ENCODE measurements around the gene SEC63. TPM values are rescaled to one million over a fixed set of nuclear protein-coding genes. Genes with fewer than 3 reads are reported as not detected.
"Not testable (repeated sequence)": the region's sequence is repeated elsewhere in the genome, so short reads cannot be mapped to it uniquely, and the experiment has no call there.

SEC63 gene
- total RNA-seq, 1 donor from 2014 or later: 25.3 TPM

DNA sequence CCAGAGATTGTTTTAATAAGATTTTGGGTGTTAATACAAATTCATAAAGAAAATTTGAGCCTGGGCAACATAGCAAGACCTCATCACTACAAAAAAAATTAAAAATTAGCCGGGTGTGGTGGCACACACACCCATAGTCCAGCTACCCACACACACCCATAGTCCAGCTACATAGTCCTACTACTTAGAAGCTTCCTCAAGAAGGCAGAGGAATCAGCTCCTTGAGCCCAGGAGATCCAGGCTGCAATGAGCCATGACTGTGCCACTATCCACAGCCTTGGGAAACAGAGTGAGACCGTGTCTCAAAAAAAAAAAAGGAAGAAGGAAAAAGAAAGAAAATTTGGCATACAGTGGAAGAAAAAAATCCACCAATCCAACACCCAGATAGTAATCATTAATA is 16.8 kb downstream of the SEC63 start:
- no peak for TF ChIP-seq POLR2A (IDR thresholded peaks at IDR 0.05)
- TF ChIP-seq POLR2AphosphoS5 (IDR thresholded peaks at IDR 0.05; ENCODE audit: insufficient read depth in 1 of 2, low read depth in 1 of 2): no peak
- TF ChIP-seq CTCF (IDR thresholded peaks at IDR 0.05): no peak
- no peak overlapping the region for H3K4me3 ChIP-seq
- no peaks in the 10 kb centered on the region for H3K9me3 ChIP-seq
- H3K27me3 ChIP-seq: no peaks in the 10 kb centered on the region
- H3K4me1 ChIP-seq: peaks cover 50% of the 10 kb centered on the region
- intact Hi-C loops (cut with DNase I): no loop called here
- DNase-seq (ENCODE audit: extremely low spot score in 2 of 2): no peak
- no peaks in the 10 kb centered on the region for H3K36me3 ChIP-seq
- H3K27ac ChIP-seq: no peak overlapping the region

DNA sequence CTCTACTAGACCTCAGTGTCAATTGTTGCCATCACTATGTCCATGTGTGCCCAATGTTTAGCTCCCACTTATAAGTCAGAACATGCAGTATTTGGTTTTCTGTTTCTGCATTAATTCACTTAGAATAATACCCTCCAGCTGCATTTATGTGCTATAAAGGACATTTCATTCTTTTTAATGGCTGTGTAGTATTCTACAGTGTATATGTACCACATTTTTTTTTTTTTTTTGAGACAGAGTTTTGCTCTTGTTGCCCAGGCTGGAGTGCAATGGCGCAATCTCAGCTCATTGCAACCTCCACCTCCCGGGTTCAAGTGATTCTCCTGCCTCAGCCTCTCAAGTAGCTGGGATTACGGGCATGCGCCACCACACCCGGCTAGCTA is 21.1 kb downstream of the SEC63 start:
- intact Hi-C loops (cut with DNase I); H3K27me3 ChIP-seq; H3K36me3 ChIP-seq; H3K4me3 ChIP-seq; DNase-seq (ENCODE audit: extremely low spot score in 2 of 2); H3K27ac ChIP-seq; H3K9me3 ChIP-seq: not testable (repeated sequence)
- peaks cover 25% of the 10 kb centered on the region for H3K4me1 ChIP-seq

DNA sequence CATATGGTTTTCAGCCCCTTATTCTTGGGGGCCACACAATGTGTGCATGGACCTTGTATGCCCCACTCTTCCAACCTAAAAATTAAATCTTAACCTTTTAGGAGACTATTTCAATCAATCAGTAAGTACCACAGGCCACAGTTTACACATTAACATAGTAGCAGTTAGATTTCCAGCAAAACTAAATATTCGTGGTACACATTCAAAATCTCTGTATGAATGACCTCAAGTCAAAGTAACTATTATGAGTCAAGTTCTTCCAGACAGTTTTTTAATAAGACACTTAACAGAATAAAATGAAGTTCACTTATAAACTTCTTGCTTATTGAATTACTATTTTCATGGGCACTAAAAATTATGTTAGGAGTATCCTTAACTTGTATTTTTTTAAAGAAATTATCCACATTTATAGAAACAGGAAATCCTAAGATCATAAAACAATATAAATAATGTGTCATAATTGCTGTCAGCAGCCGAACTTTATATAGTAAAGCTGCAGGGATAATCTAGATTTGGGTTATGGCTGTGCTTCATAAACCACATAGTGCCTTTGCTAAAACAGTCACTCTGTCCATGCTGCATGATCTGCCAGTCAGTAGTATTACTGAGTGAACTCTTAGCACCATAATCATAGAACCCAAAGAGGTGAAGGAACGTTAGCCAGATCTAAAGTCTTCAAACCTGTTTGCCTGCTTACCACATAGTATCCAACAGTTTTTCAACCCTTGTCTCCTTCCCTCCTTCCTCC is 21.7 kb downstream of the SEC63 start:
- no peak overlapping the region for H3K4me3 ChIP-seq
- H3K36me3 ChIP-seq: no peaks in the 10 kb centered on the region
- H3K27me3 ChIP-seq: no peaks in the 10 kb centered on the region
- H3K27ac ChIP-seq: no peak overlapping the region
- no peaks in the 10 kb centered on the region for H3K9me3 ChIP-seq
- intact Hi-C loops (cut with DNase I): no loop called here
- peaks cover 20% of the 10 kb centered on the region for H3K4me1 ChIP-seq
- no peak for DNase-seq (ENCODE audit: extremely low spot score in 2 of 2)
- TF ChIP-seq POLR2A (IDR thresholded peaks at IDR 0.05) (no peak), CTCF (IDR thresholded peaks at IDR 0.05) (no peak), POLR2AphosphoS5 (IDR thresholded peaks at IDR 0.05; ENCODE audit: insufficient read depth in 1 of 2, low read depth in 1 of 2) (no peak)

DNA sequence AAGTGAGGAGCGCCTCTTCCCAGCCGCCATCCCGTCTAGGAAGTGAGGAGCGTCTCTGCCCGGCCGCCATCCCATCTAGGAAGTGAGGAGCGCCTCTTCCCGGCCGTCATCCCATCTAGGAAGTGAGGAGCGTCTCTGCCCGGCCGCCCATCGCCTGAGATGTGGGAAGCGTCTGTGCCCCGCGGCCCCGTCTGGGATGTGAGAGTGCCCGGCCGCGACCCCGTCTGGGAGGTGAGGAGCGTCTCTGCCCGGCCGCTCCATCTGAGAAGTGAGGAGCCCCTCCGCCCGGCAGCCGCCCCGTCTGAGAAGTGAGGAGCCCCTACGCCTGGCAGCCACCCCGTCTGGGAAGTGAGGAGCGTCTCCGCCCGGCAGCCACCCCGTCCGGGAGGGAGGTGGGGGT is 23.8 kb downstream of the SEC63 start:
- H3K4me3 ChIP-seq; H3K9me3 ChIP-seq; DNase-seq (ENCODE audit: extremely low spot score in 2 of 2); H3K36me3 ChIP-seq; intact Hi-C loops (cut with DNase I); H3K27ac ChIP-seq; H3K27me3 ChIP-seq: not testable (repeated sequence)
- H3K4me1 ChIP-seq: peaks cover 10% of the 10 kb centered on the region

GRCh38 chr6:107932580-107932979 is 25.4 kb downstream of the SEC63 start:
- Histone ChIP-seq H3K36me3 (no peaks in the 10 kb centered on the region), H3K27ac (no peak overlapping the region), H3K9me3 (no peaks in the 10 kb centered on the region), H3K4me3 (no peak overlapping the region), H3K27me3 (no peaks in the 10 kb centered on the region), H3K4me1 (peaks cover 17% of the 10 kb centered on the region)
- intact Hi-C loops (cut with DNase I): no loop called here
- TF ChIP-seq POLR2A (IDR thresholded peaks at IDR 0.05) (no peak), CTCF (IDR thresholded peaks at IDR 0.05) (no peak), POLR2AphosphoS5 (IDR thresholded peaks at IDR 0.05; ENCODE audit: insufficient read depth in 1 of 2, low read depth in 1 of 2) (no peak)
- no peak for DNase-seq (ENCODE audit: extremely low spot score in 2 of 2)

- no peaks in the 10 kb centered on the region for H3K9me3 ChIP-seq
- no peaks in the 10 kb centered on the region for H3K27me3 ChIP-seq
- H3K4me3 ChIP-seq: no peak overlapping the region
- DNase-seq (ENCODE audit: extremely low spot score in 2 of 2): no peak
- peaks cover 22% of the 10 kb centered on the region for H3K4me1 ChIP-seq
- no peak for TF ChIP-seq CTCF (IDR thresholded peaks at IDR 0.05)
- no peak for TF ChIP-seq POLR2AphosphoS5 (IDR thresholded peaks at IDR 0.05; ENCODE audit: insufficient read depth in 1 of 2, low read depth in 1 of 2)
- TF ChIP-seq POLR2A (IDR thresholded peaks at IDR 0.05): no peak
- intact Hi-C loops (cut with DNase I): no loop called here
- H3K36me3 ChIP-seq: no peaks in the 10 kb centered on the region
- H3K27ac ChIP-seq: no peak overlapping the region
Observed at GRCh38 chr6:107931894-107932293, 26.1 kb downstream of the SEC63 start.

All from vagina (tissue), 2 donors.